HepG2 (cell line): ENCODE measurements around the gene MPZL3.

Experiments
- AFF4 ChIP-seq: sonication (generic); formaldehyde crosslinking; IDR thresholded peaks from 2 replicates; pipeline ENCODE4 v1.4.0; 2020; ENCODE audit warnings: missing genetic modification reagents
- CBX2 ChIP-seq, 2 experiments: fragments of 200-600 bp in 1 of 2; sonication (generic); formaldehyde crosslinking in 1 of 2; IDR thresholded peaks; 2 replicates each; pipeline versions ENCODE4 v1.7.0 to v1.8.1; 2018 to 2022; ENCODE audit warnings: low read depth in 2 of 2, low read length in 1 of 2, mild to moderate bottlenecking in 1 of 2, missing genetic modification reagents in 1 of 2
- CTCF ChIP-seq: sonication (generic); formaldehyde crosslinking; IDR thresholded peaks from 2 replicates; pipeline ENCODE4 v1.5.0; 2020; ENCODE audit warnings: mild to moderate bottlenecking, missing genetic modification reagents, moderate library complexity
- EED ChIP-seq: sonication (generic); formaldehyde crosslinking; IDR thresholded peaks from 2 replicates; pipeline ENCODE4 v1.5.0; 2020; ENCODE audit warnings: mild to moderate bottlenecking, missing genetic modification reagents
- FOXP4 ChIP-seq: sonication (generic); formaldehyde crosslinking; IDR thresholded peaks from 2 replicates; pipeline ENCODE4 v1.4.0; 2020; ENCODE audit warnings: missing genetic modification reagents
- KDM5A ChIP-seq: fragments of 200-600 bp; sonication (generic); IDR thresholded peaks from 2 replicates; pipeline ENCODE4 v1.7.0; 2018; ENCODE audit warnings: antibody characterized with exemption, mild to moderate bottlenecking, low read length, borderline replicate concordance
- MAFG ChIP-seq: sonication (generic); formaldehyde crosslinking; IDR thresholded peaks from 2 replicates; pipeline ENCODE4 v1.5.1; 2020; ENCODE audit warnings: mild to moderate bottlenecking, missing genetic modification reagents
- POLR2AphosphoS5 ChIP-seq: IDR thresholded peaks from 2 replicates; pipeline ENCODE4 v1.6.1; 2012; ENCODE audit warnings: low read depth, low read length
- RFX5 ChIP-seq: IDR thresholded peaks from 2 replicates; pipeline ENCODE4 v1.6.1; 2011; ENCODE audit warnings: low read depth, low read length, improper control_type of control experiment
- SMAD1 ChIP-seq: sonication (generic); formaldehyde crosslinking; IDR thresholded peaks from 2 replicates; pipeline ENCODE4 v1.4.0; 2020; ENCODE audit warnings: missing genetic modification reagents, low read depth, mild to moderate bottlenecking, borderline replicate concordance
- SP2 ChIP-seq: sonication (generic); formaldehyde crosslinking; IDR thresholded peaks from 2 replicates; pipeline ENCODE4 v1.5.1; 2020; ENCODE audit warnings: mild to moderate bottlenecking, missing genetic modification reagents
- TAF1 ChIP-seq: sonication (generic); formaldehyde crosslinking; IDR thresholded peaks from 2 replicates; pipeline ENCODE4 v1.4.0; 2020; ENCODE audit warnings: missing genetic modification reagents
- TCF12 ChIP-seq, 2 experiments: fragments of 450-650 bp in 1 of 2; sonication (generic) in 1 of 2; formaldehyde crosslinking in 1 of 2; IDR thresholded peaks; 2 replicates each; pipeline versions ENCODE4 v1.6.1 to v1.8.0; 2017 to 2022; ENCODE audit warnings: antibody characterized with exemption in 1 of 2, mild to moderate bottlenecking in 1 of 2, missing genetic modification reagents in 1 of 2, moderate library complexity in 1 of 2
- ZNF281 ChIP-seq: sonication (generic); formaldehyde crosslinking; IDR thresholded peaks from 2 replicates; pipeline ENCODE4 v1.4.0; 2020; ENCODE audit warnings: missing genetic modification reagents, borderline replicate concordance

GRCh38 chr11:118229274-118229847 is 22.8 kb downstream of the MPZL3 start:
- TF ChIP-seq MAFG (CRISPR knock-in tag), result no peak
- TF ChIP-seq KDM5A, result no peak
- TF ChIP-seq CTCF (CRISPR knock-in tag), result no peak
- TF ChIP-seq AFF4, result no peak
- no peak for TF ChIP-seq ZNF281 (CRISPR knock-in tag)
- no peak for TF ChIP-seq TAF1 (CRISPR knock-in tag)
- no peak for TF ChIP-seq CBX2 (IDR thresholded peaks at IDR 0.05; ENCODE audit: low read depth, low read length)
- TF ChIP-seq CBX2 (CRISPR knock-in tag; IDR thresholded peaks at IDR 0.05; ENCODE audit: low read depth), result no peak
- TF ChIP-seq SMAD1 (CRISPR knock-in tag), result no peak
- TF ChIP-seq RFX5, result no peak
- no peak for TF ChIP-seq TCF12 (IDR thresholded peaks at IDR 0.05)
- TF ChIP-seq TCF12 (CRISPR knock-in tag; IDR thresholded peaks at IDR 0.05), result no peak
- TF ChIP-seq EED, result no peak
- no peak for TF ChIP-seq POLR2AphosphoS5
- no peak for TF ChIP-seq FOXP4 (CRISPR knock-in tag)
- TF ChIP-seq SP2 (CRISPR knock-in tag), result no peak
